SK-N-SH (cell line): Measurements from ENCODE around the gene RGL4. TPM values are rescaled to one million over a fixed set of nuclear protein-coding genes. Genes with fewer than 3 reads are reported as not detected.
"Not testable (repeated sequence)": the region's sequence is repeated elsewhere in the genome, so short reads cannot be mapped to it uniquely, and the experiment has no call there.

Source experiments
- CTCF ChIA-PET: fragments of 300-600, 350-600 bp; formaldehyde crosslinking; extraction: SDS; loops from one replicate; lab custom pipeline; 2021; lab: Yijun Ruan, JAX
- POLR2A ChIA-PET: fragments of 350-600 bp; sonication (Branson Sonifier 250); formaldehyde crosslinking; extraction: SDS; loops from one replicate; lab custom pipeline; 2020; ENCODE audit warnings: antibody characterized with exemption, inconsistent platforms; lab: Yijun Ruan, JAX
- DNase-seq: peaks from one replicate; pipeline ENCODE4 v3.0.0; 2012
- H2AFZ ChIP-seq: fragments of 200-600 bp; sonication (generic); 2 replicates; pipeline ENCODE4 v1.8.1; 2016; ENCODE audit warnings: antibody characterized with exemption, mild to moderate bottlenecking, low read depth
- H3F3A ChIP-seq: fragments of 200-600 bp; sonication (generic); replicated peaks from 2 replicates; pipeline ENCODE3; 2016; ENCODE audit warnings: antibody characterized with exemption, mild to moderate bottlenecking; ENCODE audit not compliant: insufficient read depth
- H3K27ac ChIP-seq, 2 experiments: fragments of 200-500 bp in 1 of 2; fragments of 200-600 bp in 1 of 2; sonication (Bioruptor generic) in 1 of 2; sonication (generic), shearing (Covaris generic) in 1 of 2; 2 replicates each; pipeline versions ENCODE4 v1.5.1 to v1.6.1; 2014 to 2016; ENCODE audit warnings: low read depth in 2 of 2, inconsistent platforms in 1 of 2, low read length in 1 of 2, mild to moderate bottlenecking in 1 of 2, mixed read lengths in 1 of 2
- H3K27me3 ChIP-seq: fragments of 200-600 bp; sonication (generic), shearing (Covaris generic); 2 replicates; pipeline ENCODE4 v1.6.1; 2016; ENCODE audit warnings: mixed run types; ENCODE audit not compliant: insufficient read depth
- H3K36me3 ChIP-seq, 2 experiments: fragments of 200-500 bp in 1 of 2; fragments of 200-600 bp in 1 of 2; sonication (Bioruptor generic) in 1 of 2; sonication (generic) in 1 of 2; replicated peaks in 1 of 2; 2 replicates each; pipeline versions ENCODE3 to v1.5.1; 2014 to 2016; ENCODE audit warnings: low read length in 1 of 2, mild to moderate bottlenecking in 1 of 2; ENCODE audit not compliant: insufficient read depth in 2 of 2, control insufficient read depth in 1 of 2
- H3K4me1 ChIP-seq, 2 experiments: fragments of 200-500 bp in 1 of 2; fragments of 200-600 bp in 1 of 2; sonication (Bioruptor generic) in 1 of 2; sonication (generic), shearing (Covaris generic) in 1 of 2; 2 replicates each; pipeline versions ENCODE4 v1.5.1 to v1.6.1; 2014 to 2016; ENCODE audit warnings: low read depth in 1 of 2, low read length in 1 of 2, mixed run types in 1 of 2; ENCODE audit not compliant: insufficient read depth in 2 of 2, control insufficient read depth in 1 of 2
- H3K4me2 ChIP-seq: fragments of 200-600 bp; sonication (generic), shearing (Covaris generic); 2 replicates; pipeline ENCODE4 v1.6.1; 2017; ENCODE audit warnings: mixed run types
- H3K4me3 ChIP-seq, 2 experiments: fragments of 200-500 bp in 1 of 2; fragments of 200-600 bp in 1 of 2; sonication (Bioruptor generic) in 1 of 2; sonication (generic), shearing (Covaris generic) in 1 of 2; 2 replicates each; pipeline versions ENCODE4 v1.5.1 to v1.8.1; 2014 to 2016; ENCODE audit warnings: low read depth in 2 of 2, inconsistent platforms in 1 of 2, low read length in 1 of 2, mild to moderate bottlenecking in 1 of 2, mixed read lengths in 1 of 2, moderate library complexity in 1 of 2
- H3K79me2 ChIP-seq: fragments of 200-600 bp; sonication (generic); 2 replicates; pipeline ENCODE4 v1.8.1; 2017; ENCODE audit warnings: mild to moderate bottlenecking; ENCODE audit not compliant: insufficient read depth
- H3K9ac ChIP-seq: fragments of 200-600 bp; sonication (generic); 2 replicates; pipeline ENCODE4 v1.6.1; 2017; ENCODE audit warnings: mixed run types
- H3K9me2 ChIP-seq: fragments of 200-600 bp; sonication (generic); 2 replicates; pipeline ENCODE4 v1.6.1; 2017; ENCODE audit warnings: mixed run types
- H3K9me3 ChIP-seq: fragments of 200-600 bp; sonication (generic); 2 replicates; pipeline ENCODE4 v1.6.1; 2017; ENCODE audit warnings: mixed run types, mild to moderate bottlenecking, moderate library complexity
- H4K20me1 ChIP-seq: fragments of 200-600 bp; sonication (generic); 2 replicates; pipeline ENCODE4 v1.6.1; 2017; ENCODE audit warnings: mild to moderate bottlenecking, mixed run types; ENCODE audit not compliant: insufficient read depth
- ELF1 ChIP-seq: IDR thresholded peaks from 2 replicates; pipeline ENCODE4 v1.4.0; 2012
- FOSL2 ChIP-seq: IDR thresholded peaks from 2 replicates; pipeline ENCODE4 v1.4.0; 2012; ENCODE audit warnings: low read depth, mild to moderate bottlenecking, moderate library complexity, borderline replicate concordance
- GABPA ChIP-seq: IDR thresholded peaks from 2 replicates; pipeline ENCODE4 v1.4.0; 2012; ENCODE audit warnings: low read depth, mild to moderate bottlenecking
- IRF3 ChIP-seq: fragments of 150-350 bp; IDR thresholded peaks from 2 replicates; pipeline ENCODE4 v1.6.1; 2016; ENCODE audit warnings: mild to moderate bottlenecking, low read depth, low read length
- JUND ChIP-seq: IDR thresholded peaks from 2 replicates; pipeline ENCODE4 v1.4.0; 2012
- MEF2A ChIP-seq: IDR thresholded peaks from 2 replicates; pipeline ENCODE4 v1.4.0; 2012; ENCODE audit warnings: low read depth, borderline replicate concordance
- MXI1 ChIP-seq: IDR thresholded peaks from 2 replicates; pipeline ENCODE4 v1.6.1; 2012; ENCODE audit warnings: mild to moderate bottlenecking, low read depth, low read length, improper control_type of control experiment
- NRF1 ChIP-seq: IDR thresholded peaks from 2 replicates; pipeline ENCODE4 v1.6.1; 2012; ENCODE audit warnings: low read depth, mild to moderate bottlenecking, low read length
- RFX5 ChIP-seq: IDR thresholded peaks from 2 replicates; pipeline ENCODE4 v1.6.1; 2012; ENCODE audit warnings: mild to moderate bottlenecking, improper control_type of control experiment, low read length
- SIN3A ChIP-seq: IDR thresholded peaks from 2 replicates; pipeline ENCODE4 v1.6.1; 2012; ENCODE audit warnings: low read depth, mild to moderate bottlenecking, low read length, moderate library complexity, borderline replicate concordance
- SMC3 ChIP-seq: IDR thresholded peaks from 2 replicates; pipeline ENCODE4 v1.6.1; 2012; ENCODE audit warnings: low read depth, low read length, improper control_type of control experiment
- USF2 ChIP-seq: fragments of 150-350 bp; IDR thresholded peaks from 2 replicates; pipeline ENCODE4 v1.6.1; 2017; ENCODE audit warnings: antibody characterized with exemption, low read length, low read depth, borderline replicate concordance
- YY1 ChIP-seq: IDR thresholded peaks from 2 replicates; pipeline ENCODE4 v1.4.0; 2012; ENCODE audit warnings: low read depth, mild to moderate bottlenecking
- ZBTB33 ChIP-seq: IDR thresholded peaks from 2 replicates; pipeline ENCODE4 v1.4.0; 2012; ENCODE audit warnings: low read depth, borderline replicate concordance
- WGBS: methylation state at CpG from one replicate; pipeline ENCODE4 v1.1.6; 2017; ENCODE audit warnings: low lambda C conversion rate; 5-methylcytosine and 5-hydroxymethylcytosine counted together
- polyA plus RNA-seq, 3 experiments: library from polyadenylated mRNA; depleted of rRNA; stranded (reverse); fragments of >200 nt; gene quantifications; 2 replicates each; pipeline ENCODE4 v1.2.3, GENCODE V29; 2012
- TF ChIP-seq, protein P1 (sequence below): IDR thresholded peaks from 2 replicates; pipeline ENCODE4 v1.4.0; 2012; ENCODE audit warnings: low read depth

RGL4 gene
- polyA plus RNA-seq, 1 of the 3 experiments (the other 2 are of a cell fraction): not detected

- 71% methylated on average over 4 of the region's 4 CpGs for WGBS
- H2AFZ ChIP-seq, H3F3A ChIP-seq, H3K4me1 ChIP-seq, H3K9me2 ChIP-seq, H3K9ac ChIP-seq, DNase-seq, H3K27me3 ChIP-seq, POLR2A ChIA-PET, H3K4me3 ChIP-seq, H3K4me2 ChIP-seq, H3K36me3 ChIP-seq, H3K79me2 ChIP-seq, H3K9me3 ChIP-seq, H4K20me1 ChIP-seq, CTCF ChIA-PET, H3K27ac ChIP-seq: not testable (repeated sequence)
Observed at GRCh38 chr22:23728108-23728507, 37.3 kb downstream of the RGL4 start.

DNA sequence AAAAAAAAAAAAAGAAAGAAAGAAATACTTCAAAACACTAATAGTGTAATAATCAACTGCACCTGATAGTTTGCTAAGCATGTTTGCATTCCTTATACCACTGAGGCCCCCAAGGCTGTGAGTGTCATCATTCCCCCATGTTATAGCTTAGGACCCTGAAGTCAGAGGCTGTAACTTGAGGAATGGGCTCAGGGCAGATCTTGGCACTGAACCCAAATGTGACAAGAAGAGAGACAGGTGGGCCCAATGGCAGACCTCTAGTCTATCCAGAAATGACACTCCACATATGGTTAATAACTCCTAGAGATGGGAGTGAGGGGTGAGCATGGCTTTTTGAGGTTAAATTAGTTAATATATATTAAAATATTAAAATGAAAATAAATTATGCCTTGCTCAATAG, 46.9 kb downstream of the RGL4 start:
- H3K9ac ChIP-seq: no peak overlapping the region
- ChIA-PET POLR2A (interaction anchor here (1.7 kb wide), 1 partner anchor 13 kb away, joined by 9 read pairs; the partner anchor contains the start of gene ZNF70), CTCF (interaction anchor here (1.0 to 1.7 kb wide), 2 partner anchors 17 to 112 kb away, joined by 3 to 8 read pairs; partner anchors contain the start of gene VPREB3)
- H3K4me3 ChIP-seq: no peak overlapping the region
- peaks cover 0 to 8% of the 10 kb centered on the region in 2 experiments for H3K36me3 ChIP-seq
- H3K9me2 ChIP-seq: no peaks in the 10 kb centered on the region
- H3K4me1 ChIP-seq: no peaks in the 10 kb centered on the region
- H3K27me3 ChIP-seq: no peaks in the 10 kb centered on the region
- TF ChIP-seq USF2 (no peak), SMC3 (no peak), ZBTB33 (no peak), SIN3A (no peak), RFX5 (no peak), GABPA (no peak), JUND (no peak), ELF1 (no peak), YY1 (no peak), MEF2A (no peak), FOSL2 (no peak), MXI1 (no peak), IRF3 (no peak), NRF1 (no peak)
- TF ChIP-seq, protein P1, sequence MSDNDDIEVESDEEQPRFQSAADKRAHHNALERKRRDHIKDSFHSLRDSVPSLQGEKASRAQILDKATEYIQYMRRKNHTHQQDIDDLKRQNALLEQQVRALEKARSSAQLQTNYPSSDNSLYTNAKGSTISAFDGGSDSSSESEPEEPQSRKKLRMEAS: no peak
- no peaks in the 10 kb centered on the region for H3F3A ChIP-seq
- H3K79me2 ChIP-seq: no peaks in the 10 kb centered on the region
- no peak overlapping the region for H3K4me2 ChIP-seq
- H3K9me3 ChIP-seq: no peaks in the 10 kb centered on the region
- DNase-seq: no peak
- H2AFZ ChIP-seq: no peak overlapping the region
- no peak overlapping the region for H3K27ac ChIP-seq
- no peaks in the 10 kb centered on the region for H4K20me1 ChIP-seq
